Brain microvascular endothelial cell (primary cell): Measurements from ENCODE around the gene TNPO3.
"Not testable (repeated sequence)": the region's sequence is repeated elsewhere in the genome, so short reads cannot be mapped to it uniquely, and the experiment has no call there.

Experiments used
- DNase-seq: peaks from one replicate; pipeline ENCODE4 v3.0.0-alpha.2; 2020
- H3K27ac ChIP-seq: fragments of 250-450 bp; sonication (Bioruptor Pico); 2 replicates; pipeline ENCODE4 v1.5.1; 2020; ENCODE audit warnings: mild to moderate bottlenecking, moderate library complexity
- H3K27me3 ChIP-seq: fragments of 250-450 bp; sonication (Bioruptor Pico); replicated peaks from 2 replicates; pipeline ENCODE4 v1.5.1; 2020; ENCODE audit warnings: mild to moderate bottlenecking
- H3K36me3 ChIP-seq: fragments of 250-450 bp; sonication (Bioruptor Pico); replicated peaks from 2 replicates; pipeline ENCODE4 v1.5.1; 2020; ENCODE audit warnings: mild to moderate bottlenecking
- H3K4me3 ChIP-seq: 2 replicates; pipeline ENCODE4 v1.5.1; 2011; ENCODE audit warnings: low read depth, mild to moderate bottlenecking, control low read depth, low read length, moderate library complexity
- in situ Hi-C: cut with HindIII; loops from 2 replicates; pipeline ENCODE4 v1.10.0; 2017; ENCODE audit warnings: low sequenced_read_pairs, low pct_ligation_motif_present
- TF ChIP-seq, protein P1 (sequence below): IDR thresholded peaks from 2 replicates; pipeline ENCODE4 v1.5.1; 2011; ENCODE audit warnings: low read depth, mild to moderate bottlenecking, moderate library complexity, low read length, control low read depth, inconsistent platforms; ENCODE audit errors: missing control alignments

The TNPO3 gene

DNA sequence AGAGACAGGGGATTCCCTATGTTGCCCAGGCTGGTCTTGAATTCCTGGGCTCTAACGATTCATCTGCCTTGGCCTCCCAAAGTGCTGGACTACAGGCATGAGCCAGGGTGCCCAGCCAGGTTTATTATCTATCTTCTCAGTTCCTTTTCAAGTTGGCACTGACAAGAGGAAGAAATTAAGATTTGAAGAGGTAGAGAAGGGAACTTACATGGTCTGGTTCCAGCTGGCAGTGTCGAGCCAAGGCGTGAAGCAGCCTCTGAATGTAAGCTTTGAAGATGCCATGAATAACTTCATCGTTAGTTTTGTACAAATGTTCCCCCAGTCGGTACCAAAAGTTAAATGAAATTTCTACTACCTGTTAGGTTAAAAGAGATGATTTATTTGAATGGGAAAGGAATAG, 57.7 kb downstream of the TNPO3 start:
- DNase-seq = no peak
- TF ChIP-seq, protein P1, sequence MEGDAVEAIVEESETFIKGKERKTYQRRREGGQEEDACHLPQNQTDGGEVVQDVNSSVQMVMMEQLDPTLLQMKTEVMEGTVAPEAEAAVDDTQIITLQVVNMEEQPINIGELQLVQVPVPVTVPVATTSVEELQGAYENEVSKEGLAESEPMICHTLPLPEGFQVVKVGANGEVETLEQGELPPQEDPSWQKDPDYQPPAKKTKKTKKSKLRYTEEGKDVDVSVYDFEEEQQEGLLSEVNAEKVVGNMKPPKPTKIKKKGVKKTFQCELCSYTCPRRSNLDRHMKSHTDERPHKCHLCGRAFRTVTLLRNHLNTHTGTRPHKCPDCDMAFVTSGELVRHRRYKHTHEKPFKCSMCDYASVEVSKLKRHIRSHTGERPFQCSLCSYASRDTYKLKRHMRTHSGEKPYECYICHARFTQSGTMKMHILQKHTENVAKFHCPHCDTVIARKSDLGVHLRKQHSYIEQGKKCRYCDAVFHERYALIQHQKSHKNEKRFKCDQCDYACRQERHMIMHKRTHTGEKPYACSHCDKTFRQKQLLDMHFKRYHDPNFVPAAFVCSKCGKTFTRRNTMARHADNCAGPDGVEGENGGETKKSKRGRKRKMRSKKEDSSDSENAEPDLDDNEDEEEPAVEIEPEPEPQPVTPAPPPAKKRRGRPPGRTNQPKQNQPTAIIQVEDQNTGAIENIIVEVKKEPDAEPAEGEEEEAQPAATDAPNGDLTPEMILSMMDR = no peak
- H3K4me3 ChIP-seq = no peak overlapping the region
- no peak overlapping the region for H3K27ac ChIP-seq
- H3K27me3 ChIP-seq = no peaks in the 10 kb centered on the region
- in situ Hi-C loops = no loop called here
- peaks cover 14% of the 10 kb centered on the region for H3K36me3 ChIP-seq

DNA sequence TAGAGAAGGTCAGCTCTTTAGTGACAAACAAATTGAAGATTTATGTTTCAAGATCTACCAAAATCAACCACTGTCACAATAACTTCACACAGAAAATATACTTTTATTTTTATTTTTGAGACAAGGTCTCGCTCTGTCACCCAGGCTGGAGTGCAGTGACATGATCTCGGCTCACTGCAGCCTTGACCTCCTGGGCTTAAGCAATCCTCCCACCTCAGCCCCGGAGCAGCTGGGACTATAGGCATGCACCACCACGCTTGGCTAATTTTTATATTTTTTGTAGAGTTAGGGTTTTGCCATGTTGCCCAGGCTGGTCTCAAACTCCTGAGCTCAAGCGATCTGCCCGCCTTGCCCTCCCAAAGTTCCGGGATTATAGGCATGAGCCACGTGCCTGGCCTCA, 60.4 kb downstream of the TNPO3 start:
- DNase-seq, H3K4me3 ChIP-seq, H3K27me3 ChIP-seq, H3K27ac ChIP-seq, in situ Hi-C loops: not testable (repeated sequence)
- peaks cover 23% of the 10 kb centered on the region for H3K36me3 ChIP-seq

DNA sequence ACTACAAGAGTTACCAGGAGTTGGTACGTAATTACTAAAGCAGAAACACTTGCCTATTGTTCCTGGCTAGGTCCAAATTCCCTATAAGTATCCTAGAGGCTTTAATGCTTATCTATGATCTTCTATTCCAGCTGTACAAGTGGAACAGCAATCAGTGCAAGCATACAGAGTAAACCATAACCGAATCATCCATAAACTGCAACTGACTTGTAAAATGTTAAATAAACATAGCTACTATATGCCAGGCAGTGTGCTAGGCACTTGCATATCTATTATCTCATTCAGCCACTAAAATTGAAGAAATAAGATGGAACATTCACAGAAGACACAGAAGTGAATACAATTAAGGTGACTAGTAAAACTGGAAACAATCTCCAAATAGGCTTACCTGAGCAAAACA, 61.5 kb downstream of the TNPO3 start:
- TF ChIP-seq, protein P1 = no peak
- no peak for DNase-seq
- Histone ChIP-seq H3K27me3 (no peaks in the 10 kb centered on the region), H3K36me3 (peaks cover 22% of the 10 kb centered on the region), H3K27ac (no peak overlapping the region), H3K4me3 (no peak overlapping the region)
- in situ Hi-C loops = no loop called here

DNA sequence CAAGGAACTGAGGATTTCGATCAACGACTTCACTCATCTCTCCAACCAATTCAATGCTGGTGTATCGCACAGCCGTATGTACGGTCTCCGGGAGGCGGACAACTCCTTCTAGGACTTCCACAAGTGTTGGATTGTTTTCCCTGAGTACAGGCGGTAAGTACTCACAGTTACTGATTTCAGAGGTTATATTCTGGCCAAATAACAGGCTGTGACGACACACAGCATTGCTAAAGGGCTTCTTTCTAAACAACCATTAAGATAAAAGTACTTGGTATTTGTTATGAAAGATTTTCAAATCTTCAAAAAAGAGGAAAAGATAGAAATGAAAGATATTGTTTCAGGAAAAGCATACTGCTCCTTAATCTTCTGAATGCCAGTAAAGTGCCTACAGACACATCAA, 65.0 kb downstream of the TNPO3 start:
- Histone ChIP-seq H3K36me3 (peaks cover 20% of the 10 kb centered on the region), H3K27me3 (no peaks in the 10 kb centered on the region), H3K27ac (no peak overlapping the region), H3K4me3 (no peak overlapping the region)
- in situ Hi-C loops = no loop called here
- no peak for DNase-seq
- TF ChIP-seq, protein P1 = no peak

DNA sequence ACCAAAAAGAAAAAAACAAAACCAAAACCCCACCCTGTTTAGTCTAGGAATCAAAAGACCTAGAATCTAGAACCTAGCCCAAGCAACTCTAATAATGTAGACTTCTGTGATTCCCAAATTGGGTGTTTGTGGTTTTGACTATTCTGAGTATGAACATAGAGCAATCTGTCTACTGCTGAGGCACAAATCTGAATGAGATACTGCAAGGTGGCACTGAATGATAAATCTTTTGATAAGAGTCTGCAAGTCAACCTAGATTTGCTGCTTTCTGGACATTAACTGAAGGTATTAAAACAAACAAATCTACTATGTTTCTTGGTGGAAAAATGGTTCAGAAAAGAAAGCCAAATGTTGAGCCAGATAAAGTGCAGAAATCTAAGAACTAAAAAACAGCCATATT, 66.5 kb downstream of the TNPO3 start:
- in situ Hi-C loops = no loop called here
- TF ChIP-seq, protein P1 = no peak
- no peak overlapping the region for H3K27ac ChIP-seq
- no peak overlapping the region for H3K4me3 ChIP-seq
- no peaks in the 10 kb centered on the region for H3K27me3 ChIP-seq
- peaks cover 20% of the 10 kb centered on the region for H3K36me3 ChIP-seq
- no peak for DNase-seq

DNA sequence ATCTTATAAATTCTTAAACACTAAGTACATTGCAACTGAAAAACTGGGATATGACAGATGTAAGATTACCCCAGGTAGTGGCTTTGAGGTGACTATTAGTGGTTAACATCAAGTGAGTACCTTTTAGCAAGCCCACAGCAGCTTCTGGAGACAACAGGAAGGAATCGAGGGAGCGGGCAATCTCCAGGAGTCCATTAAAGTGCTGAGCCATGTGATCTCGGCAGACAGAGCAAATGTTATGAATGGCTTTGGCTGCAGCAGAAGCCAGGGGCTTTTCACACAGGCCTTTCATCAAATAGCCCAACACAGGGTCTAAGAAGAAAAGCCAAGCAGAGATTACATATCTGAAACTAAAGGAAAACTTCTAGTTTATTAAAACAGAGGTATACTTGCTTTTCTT, 68.3 kb downstream of the TNPO3 start:
- H3K36me3 ChIP-seq = peaks cover 24% of the 10 kb centered on the region
- no peak overlapping the region for H3K4me3 ChIP-seq
- TF ChIP-seq, protein P1 = no peak
- in situ Hi-C loops = no loop called here
- DNase-seq = no peak
- H3K27ac ChIP-seq = no peak overlapping the region
- H3K27me3 ChIP-seq = no peaks in the 10 kb centered on the region
